HL-60 (cell line): Measurements from ENCODE around the gene CYP1A2.

Experiments used
- DNase-seq, 2 experiments: peaks; one replicate each; pipeline ENCODE4 v3.0.0-alpha.2; 2010 to 2020; ENCODE audit warnings: low read depth in 1 of 2, low spot score in 1 of 2
- H3K27ac ChIP-seq: fragments of 250-450 bp; sonication (Bioruptor Pico); replicated peaks from 2 replicates; pipeline ENCODE4 v1.5.1; 2020; ENCODE audit warnings: mild to moderate bottlenecking, moderate library complexity
- H3K27me3 ChIP-seq: fragments of 250-450 bp; sonication (Bioruptor Pico); 2 replicates; pipeline ENCODE4 v1.5.1; 2021; ENCODE audit warnings: mild to moderate bottlenecking, moderate library complexity; ENCODE audit not compliant: insufficient read depth, poor library complexity, severe bottlenecking
- H3K4me3 ChIP-seq: replicated peaks from 2 replicates; pipeline ENCODE4 v1.5.1; 2011; ENCODE audit warnings: mild to moderate bottlenecking, control low read depth, low read length; ENCODE audit not compliant: insufficient read depth
- CTCF ChIP-seq: IDR thresholded peaks from one replicate; pipeline ENCODE4 v1.5.1; 2011; ENCODE audit warnings: low read length, control low read depth, inconsistent platforms; ENCODE audit not compliant: insufficient read depth
- GABPA ChIP-seq: IDR thresholded peaks from 2 replicates; pipeline ENCODE4 v1.6.1; 2012; ENCODE audit warnings: low read depth
- POLR2AphosphoS5 ChIP-seq: IDR thresholded peaks from 2 replicates; pipeline ENCODE4 v1.6.1; 2012; ENCODE audit warnings: low read depth
- REST ChIP-seq: IDR thresholded peaks from 2 replicates; pipeline ENCODE4 v1.6.1; 2012; ENCODE audit warnings: low read depth; ENCODE audit not compliant: insufficient replicate concordance
- SPI1 ChIP-seq: IDR thresholded peaks from 2 replicates; pipeline ENCODE4 v1.6.1; 2012; ENCODE audit warnings: low read depth, mild to moderate bottlenecking, borderline replicate concordance

Gene CYP1A2

GRCh38 chr15:74767167-74768098 lies 18.8 kb downstream of the CYP1A2 start:
- no peak overlapping the region for H3K4me3 ChIP-seq
- no peak for DNase-seq
- no peak overlapping the region for H3K27ac ChIP-seq
- TF ChIP-seq REST (no peak), CTCF (no peak), SPI1 (no peak), POLR2AphosphoS5 (no peak), GABPA (no peak)
- H3K27me3 ChIP-seq = no peaks in the 10 kb centered on the region

- no peak for TF ChIP-seq POLR2AphosphoS5
- TF ChIP-seq CTCF = no peak
- no peak for TF ChIP-seq SPI1
- TF ChIP-seq REST = no peak
- no peak for TF ChIP-seq GABPA
- Histone ChIP-seq H3K27ac (no peak overlapping the region), H3K4me3 (no peak overlapping the region), H3K27me3 (no peaks in the 10 kb centered on the region)
- DNase-seq = no peak
Observed at GRCh38 chr15:74768099-74768770, 19.6 kb downstream of the CYP1A2 start.

DNA sequence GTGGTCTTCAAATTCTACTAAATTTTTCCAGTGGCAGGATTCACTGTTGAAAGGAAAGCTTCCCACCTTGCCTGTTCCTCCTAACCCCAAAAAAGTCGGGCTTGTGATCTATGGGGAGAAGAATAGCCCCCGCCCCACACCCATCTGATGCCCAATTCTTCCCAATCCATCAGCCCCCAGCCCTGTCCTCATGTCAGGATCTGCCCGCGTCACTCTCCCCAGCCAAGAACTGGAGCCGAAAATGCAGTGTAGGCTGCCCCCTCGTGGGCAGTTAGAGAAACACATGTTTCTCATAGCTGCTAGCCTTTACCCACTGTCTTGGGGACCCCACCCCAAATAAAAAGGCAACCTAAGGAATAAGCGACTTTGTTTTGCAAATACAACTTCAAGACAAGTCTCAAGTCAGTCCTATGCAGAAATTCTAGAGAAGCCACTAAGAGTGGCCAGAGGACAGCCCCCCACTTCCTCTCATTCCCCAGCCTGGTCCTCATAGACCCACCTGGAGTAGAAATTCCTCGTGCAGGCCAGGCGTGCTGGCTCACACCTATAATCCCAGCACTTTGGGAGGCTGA lies 20.2 kb downstream of the CYP1A2 start:
- no peak overlapping the region for H3K27ac ChIP-seq
- peak in 1 of 2 experiments; percentile 66 for DNase-seq

More for the DNA sequence above, 20.2 kb downstream of the CYP1A2 start:
- Histone ChIP-seq H3K4me3 (no peak overlapping the region), H3K27me3 (no peaks in the 10 kb centered on the region)
- TF ChIP-seq POLR2AphosphoS5 (no peak), REST (no peak), GABPA (no peak), CTCF (peak; percentile 29), SPI1 (no peak)
